NCI-H2227 (cell line): ENCODE measurements around the gene NPPB.

Experiments
- DNase-seq: peaks from one replicate; lab custom pipeline; 2025; ENCODE audit not compliant: unreplicated experiment; lab: John Stamatoyannopoulos, UW

The NPPB gene

GRCh38 chr1:11858158-11858557 is 587 bp downstream of the NPPB start:
- no peak for DNase-seq

DNA sequence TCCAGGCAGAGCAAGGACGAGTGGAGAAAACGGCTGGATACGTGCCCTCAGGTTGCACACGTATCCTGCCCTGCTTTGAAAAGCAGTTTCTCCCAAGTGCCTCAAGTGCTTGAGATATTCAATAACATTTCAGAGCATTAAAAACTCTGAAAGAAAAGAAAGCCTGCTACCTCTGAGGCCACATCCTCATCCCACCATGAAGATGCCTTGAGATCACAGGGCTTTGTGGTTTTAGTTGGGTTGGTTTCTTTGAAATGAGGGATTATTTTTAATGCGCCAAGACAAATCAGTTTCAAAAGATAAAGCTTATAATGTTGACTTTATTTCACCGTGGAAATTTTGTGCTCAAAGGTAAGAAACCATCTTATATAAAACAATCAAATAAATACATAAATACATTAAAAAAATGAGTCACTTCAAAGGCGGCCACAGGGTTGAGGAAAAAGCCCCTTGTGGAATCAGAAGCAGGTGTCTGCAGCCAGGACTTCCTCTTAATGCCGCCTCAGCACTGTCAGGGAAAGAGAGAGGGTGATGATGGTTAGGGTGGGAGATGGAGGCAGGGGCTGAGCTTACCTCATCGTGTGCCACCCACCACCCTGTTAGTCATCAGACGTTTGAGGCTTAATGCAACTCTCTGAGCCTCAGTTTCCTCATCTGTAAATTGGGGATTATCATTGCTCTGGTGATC is 1.4 kb downstream of the NPPB start:
- DNase-seq, result no peak

- DNase-seq, result no peak
Measured at GRCh38 chr1:11856698-11857097, 2.0 kb downstream of the NPPB start.

- no peak for DNase-seq
Measured at GRCh38 chr1:11855430-11855829, 3.3 kb downstream of the NPPB start.

DNA sequence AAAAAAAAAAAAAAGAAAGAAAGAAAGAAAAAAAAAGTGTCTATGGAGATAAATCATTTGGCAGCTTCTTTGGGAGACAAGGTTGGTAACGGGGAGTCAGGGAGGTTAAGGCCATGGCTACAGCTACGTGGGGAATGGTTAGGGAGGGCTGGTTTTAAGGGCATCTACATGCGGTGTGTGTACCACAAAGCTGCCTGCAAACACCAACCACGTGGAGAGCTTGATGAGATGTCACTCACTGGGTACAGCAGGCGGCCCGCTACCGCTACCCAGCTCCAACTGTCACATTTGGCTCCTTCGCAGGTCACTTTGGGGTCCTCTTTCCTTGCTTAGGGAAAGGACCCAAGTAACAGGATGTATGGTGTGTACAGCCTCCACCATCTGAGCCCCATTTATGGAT is 4.2 kb downstream of the NPPB start:
- no peak for DNase-seq

DNA sequence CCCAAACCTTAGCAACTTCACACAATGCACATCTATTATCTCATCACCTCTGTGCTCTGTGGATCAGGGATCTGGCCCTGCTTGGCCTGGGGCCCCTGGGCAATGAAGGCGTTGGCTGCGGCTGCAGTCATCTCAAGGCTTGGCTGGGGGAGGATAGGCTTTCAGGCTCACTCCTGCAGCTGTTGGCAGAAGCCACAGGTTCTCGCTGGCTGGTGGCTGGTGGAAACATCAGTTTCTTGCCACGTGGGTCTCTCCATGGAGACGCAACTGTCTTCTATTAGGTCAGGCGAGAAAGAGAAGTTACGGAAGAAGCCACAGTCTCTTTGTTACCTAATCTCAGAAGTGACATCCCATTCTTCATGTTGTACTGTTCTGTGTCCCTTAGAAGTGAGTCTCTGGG is 7.6 kb downstream of the NPPB start:
- DNase-seq, result no peak

- DNase-seq, result no peak
Measured at GRCh38 chr1:11850156-11850555, 8.6 kb downstream of the NPPB start.

GRCh38 chr1:11848373-11848700 is 10.4 kb downstream of the NPPB start:
- peak; percentile 61 for DNase-seq

DNA sequence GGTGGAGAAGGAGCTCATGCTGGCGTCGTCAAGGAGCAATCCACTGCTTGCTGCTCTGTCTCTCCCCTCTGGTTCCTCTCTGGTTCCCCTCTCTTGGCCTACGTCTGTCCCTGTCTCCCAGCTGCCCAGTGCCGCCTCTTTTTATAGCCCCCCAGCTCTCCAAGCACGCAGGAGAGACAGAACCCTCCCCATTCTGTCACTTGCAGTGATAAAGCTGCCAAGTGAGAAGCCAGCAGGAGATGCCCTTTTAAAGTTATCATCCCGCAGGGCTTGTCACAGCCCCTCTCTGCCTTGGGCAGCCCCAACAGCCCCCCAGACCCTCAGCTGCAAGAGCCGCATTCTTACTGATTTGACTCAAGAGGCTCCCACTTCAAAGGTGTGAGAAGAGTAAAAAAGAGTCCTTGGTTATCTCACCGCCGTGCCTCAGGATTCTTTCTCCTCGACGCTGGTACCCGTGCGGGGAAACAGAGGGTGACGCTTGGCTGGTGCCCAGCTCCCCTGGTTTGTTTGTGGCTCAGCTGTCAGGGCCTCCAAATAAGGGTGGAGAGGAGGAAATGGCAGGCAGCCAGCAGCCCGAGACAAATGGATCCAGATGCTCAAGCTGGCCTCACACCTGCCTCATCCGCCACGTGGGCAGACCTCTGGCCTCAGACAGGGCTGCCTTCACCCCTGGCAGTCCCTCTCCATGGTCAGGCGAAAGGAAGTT is 10.9 kb downstream of the NPPB start, which contains the start of gene NPPA:
Gene NPPA (minus strand): TSS at position 117 of the 706 bp plus-strand sequence. CDS start 99 bp downstream, at position 18.
- peak; percentile 61 for DNase-seq

GRCh38 chr1:11845641-11846335 is 13.0 kb downstream of the NPPB start:
- no peak for DNase-seq

DNA sequence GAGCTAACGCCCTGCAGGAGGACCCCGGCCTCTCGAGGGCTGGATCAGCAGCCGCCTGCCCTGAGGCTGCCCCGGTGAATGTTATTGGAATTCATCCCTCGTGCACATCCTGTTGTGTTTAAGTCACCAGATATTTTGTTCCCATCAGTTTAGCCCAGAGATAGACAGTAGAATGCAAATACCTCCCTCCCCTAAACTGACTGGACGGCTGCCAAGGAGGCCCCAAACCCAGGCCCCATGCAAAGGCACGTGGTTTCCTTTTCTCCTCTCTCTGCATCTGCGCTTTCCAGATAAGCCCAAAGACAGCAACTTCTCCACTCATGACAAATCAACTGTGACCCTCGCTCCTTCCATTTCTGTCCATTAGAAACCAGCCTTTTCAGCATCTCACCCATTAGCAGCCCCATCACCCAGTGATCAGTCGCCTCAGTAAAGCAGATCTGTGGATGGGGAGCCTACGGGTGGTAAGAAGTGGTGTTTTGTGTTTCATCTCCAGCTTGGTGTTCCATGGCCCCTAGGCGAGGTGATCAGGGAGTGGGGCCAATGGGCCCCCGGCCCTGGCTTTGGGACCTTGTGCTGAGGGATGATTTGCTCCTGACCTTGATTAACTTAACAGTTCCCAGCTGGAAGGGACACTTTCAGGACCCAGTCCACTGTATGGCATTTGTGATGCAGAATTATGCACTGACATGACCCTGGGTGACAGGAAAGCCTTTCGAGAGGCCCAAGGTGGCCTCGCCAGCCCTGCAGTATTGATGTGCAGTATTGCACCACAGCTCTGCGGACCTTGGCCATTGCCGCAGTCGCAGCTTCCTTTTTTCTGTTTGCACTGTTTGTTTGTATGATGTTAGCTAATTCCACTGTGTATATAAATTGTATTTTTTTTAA is 16.3 kb downstream of the NPPB start:
- no peak for DNase-seq

DNA sequence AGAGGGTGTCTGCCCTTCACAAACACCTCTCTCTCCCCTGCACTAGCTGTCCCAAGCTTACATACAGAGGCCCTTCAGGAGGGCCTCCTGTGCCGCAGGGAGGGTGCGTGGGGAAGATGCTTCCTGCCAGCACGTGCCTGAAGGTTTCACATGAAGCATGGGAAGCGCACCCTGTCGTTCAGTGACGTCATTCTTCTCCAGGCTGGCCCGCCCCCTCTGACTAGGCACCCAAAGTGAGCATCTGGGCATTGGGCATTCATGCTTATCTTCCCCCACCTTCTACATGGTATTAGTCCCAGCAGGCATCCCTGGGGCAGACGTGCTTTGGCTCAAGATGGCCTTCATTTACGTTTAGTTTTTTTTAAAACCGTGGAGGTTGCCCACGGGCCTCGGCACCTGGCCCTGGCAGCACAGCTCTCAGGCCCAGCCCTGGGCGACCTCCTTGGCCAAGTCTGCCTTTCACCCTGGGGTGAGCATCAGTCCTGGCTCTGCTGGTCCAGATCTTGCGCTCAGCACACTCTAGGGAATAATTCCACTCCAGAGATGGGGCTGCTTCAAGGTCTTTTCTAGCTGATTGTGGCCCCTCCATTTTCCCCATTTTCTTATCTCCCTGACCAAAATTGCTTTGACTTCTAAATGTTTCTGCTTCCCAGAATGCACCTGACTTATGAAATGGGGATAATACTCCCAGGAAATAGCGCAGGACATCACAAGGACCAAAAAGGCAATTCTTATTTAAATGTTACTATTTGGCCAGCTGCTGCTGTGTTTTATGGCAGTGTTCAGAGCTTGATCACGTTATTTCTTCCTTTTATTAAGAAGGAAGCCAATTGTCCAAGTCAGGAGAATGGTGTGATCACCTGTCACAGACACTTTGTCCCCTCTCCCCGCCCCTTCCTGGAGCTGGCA is 17.2 kb downstream of the NPPB start:
- DNase-seq, result no peak

GRCh38 chr1:11839727-11840705 is 18.7 kb downstream of the NPPB start:
- DNase-seq, result no peak

- DNase-seq, result peak; percentile 76
Measured at GRCh38 chr1:11838349-11839272, 20.1 kb downstream of the NPPB start.

DNA sequence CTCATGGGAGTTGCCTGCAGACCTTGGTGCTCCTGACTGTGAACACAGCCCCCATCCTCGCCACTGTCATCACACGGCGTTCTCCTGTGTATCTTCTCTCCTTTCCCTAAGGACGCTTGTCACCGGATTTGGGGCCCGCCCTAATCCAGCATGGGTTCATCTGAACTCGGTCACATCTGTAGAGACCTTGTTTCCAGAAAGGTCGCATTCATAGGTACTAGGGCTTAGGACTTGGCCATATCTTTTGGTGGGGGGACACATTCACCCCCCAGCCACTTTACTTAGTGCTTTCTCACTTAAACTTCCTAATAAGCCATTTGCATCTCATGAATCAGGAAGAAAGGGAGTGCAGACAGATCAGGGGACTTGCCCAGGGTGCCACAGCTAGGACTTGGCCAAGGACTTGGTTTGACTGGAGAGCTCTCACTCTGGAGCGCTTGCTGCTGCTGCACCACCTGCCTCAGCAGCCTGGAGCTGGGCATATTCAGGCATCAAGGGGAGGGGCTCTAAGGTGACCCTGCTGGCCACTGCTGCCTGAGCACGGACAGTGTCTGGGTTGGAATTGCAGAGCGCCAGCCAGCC is 20.9 kb downstream of the NPPB start:
- no peak for DNase-seq

GRCh38 chr1:11836955-11837766 is 21.6 kb downstream of the NPPB start:
- DNase-seq, result no peak
